ENCODE results near the gene UPF1.

DNA sequence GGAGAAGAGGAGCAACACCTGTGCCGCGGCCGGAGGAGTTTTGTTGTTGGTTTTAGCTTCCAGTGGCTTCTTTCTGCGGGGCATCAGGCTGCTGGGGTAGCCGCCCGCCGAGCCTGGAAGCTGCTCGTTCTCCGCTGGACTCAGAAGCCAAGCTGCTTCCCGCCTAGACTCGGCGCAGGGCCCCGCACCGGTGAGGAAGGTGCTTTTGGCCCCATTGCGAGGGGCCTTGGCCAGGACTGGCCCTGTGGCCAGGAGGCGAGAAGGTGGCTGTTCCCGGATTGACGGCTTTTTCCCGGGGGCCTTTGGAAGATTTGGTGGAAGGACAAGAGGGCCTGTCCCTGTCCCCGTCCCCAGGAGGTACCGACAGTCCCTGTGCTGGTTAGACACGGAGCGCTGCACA, 35.4 kb downstream of the UPF1 start:
- TF ChIP-seq POLR2A (IDR thresholded peaks at IDR 0.05), result no peak
- TF ChIP-seq, protein P1, sequence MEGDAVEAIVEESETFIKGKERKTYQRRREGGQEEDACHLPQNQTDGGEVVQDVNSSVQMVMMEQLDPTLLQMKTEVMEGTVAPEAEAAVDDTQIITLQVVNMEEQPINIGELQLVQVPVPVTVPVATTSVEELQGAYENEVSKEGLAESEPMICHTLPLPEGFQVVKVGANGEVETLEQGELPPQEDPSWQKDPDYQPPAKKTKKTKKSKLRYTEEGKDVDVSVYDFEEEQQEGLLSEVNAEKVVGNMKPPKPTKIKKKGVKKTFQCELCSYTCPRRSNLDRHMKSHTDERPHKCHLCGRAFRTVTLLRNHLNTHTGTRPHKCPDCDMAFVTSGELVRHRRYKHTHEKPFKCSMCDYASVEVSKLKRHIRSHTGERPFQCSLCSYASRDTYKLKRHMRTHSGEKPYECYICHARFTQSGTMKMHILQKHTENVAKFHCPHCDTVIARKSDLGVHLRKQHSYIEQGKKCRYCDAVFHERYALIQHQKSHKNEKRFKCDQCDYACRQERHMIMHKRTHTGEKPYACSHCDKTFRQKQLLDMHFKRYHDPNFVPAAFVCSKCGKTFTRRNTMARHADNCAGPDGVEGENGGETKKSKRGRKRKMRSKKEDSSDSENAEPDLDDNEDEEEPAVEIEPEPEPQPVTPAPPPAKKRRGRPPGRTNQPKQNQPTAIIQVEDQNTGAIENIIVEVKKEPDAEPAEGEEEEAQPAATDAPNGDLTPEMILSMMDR (IDR thresholded peaks at IDR 0.05), result no peak
